ENCODE data around the gene BEND6. TPM values are rescaled to one million over a fixed set of nuclear protein-coding genes. Genes with fewer than 3 reads are reported as not detected.
A peak's percentile ranks its signal among the peaks of the same experiment; 100 is the strongest.

The BEND6 gene
- total and polyA plus RNA-seq, 2 of the 8 experiments (the other 6 are each of a cell fraction or from before 2014, with no cell fraction given), result 0.71 to 2.1 TPM

GRCh38 chr6:56955171-56956155, 556 bp downstream of the BEND6 start (continued):
- TF ChIP-seq EZH2 (IDR thresholded peaks at IDR 0.05; ENCODE audit: low read depth, low read length, severe bottlenecking), result no peak
- TF ChIP-seq JUN (IDR thresholded peaks at IDR 0.05; ENCODE audit: low read depth, low read length), result no peak
- TF ChIP-seq USF2 (IDR thresholded peaks at IDR 0.05; ENCODE audit: low read length), result no peak
- TF ChIP-seq SP4 (IDR thresholded peaks at IDR 0.05; ENCODE audit: low read length), result no peak
- peak; percentile 73 to 84 (median 82) for TF ChIP-seq CTCF (IDR thresholded peaks at IDR 0.05; ENCODE audit: control extremely low read depth in 1 of 3, insufficient read depth in 1 of 3, low read depth in 1 of 3, low read length in 3 of 3)
- TF ChIP-seq GABPA (IDR thresholded peaks at IDR 0.05; ENCODE audit: borderline replicate concordance, insufficient read depth, low read length), result no peak
- TF ChIP-seq HDAC2 (IDR thresholded peaks at IDR 0.05; ENCODE audit: borderline replicate concordance in 1 of 2, low read depth in 2 of 2, low read length in 2 of 2), result no peak; a peak in 1 of 4 replicates
